Left ventricle myocardium inferior (tissue), 1 donor: ENCODE results near the gene PEX16. TPM values are rescaled to one million over a fixed set of nuclear protein-coding genes. Genes with fewer than 3 reads are reported as not detected.

Experiments used
- DNase-seq: peaks from one replicate; pipeline ENCODE4 v3.0.0-alpha.2; 2020
- H3K27ac ChIP-seq: fragments of 200-600 bp; replicated peaks from 2 replicates; pipeline ENCODE4 v1.8.0; 2021
- H3K27me3 ChIP-seq: fragments of 200-600 bp; 2 replicates; pipeline ENCODE4 v1.8.0; 2021; ENCODE audit warnings: low read depth
- H3K36me3 ChIP-seq: fragments of 200-600 bp; 2 replicates; pipeline ENCODE4 v1.8.0; 2021
- H3K4me1 ChIP-seq: fragments of 200-600 bp; 2 replicates; pipeline ENCODE4 v1.8.0; 2021
- H3K4me3 ChIP-seq: fragments of 200-600 bp; 2 replicates; pipeline ENCODE4 v1.8.0; 2021; ENCODE audit warnings: mild to moderate bottlenecking, moderate library complexity
- H3K9me3 ChIP-seq: fragments of 200-600 bp; replicated peaks from 2 replicates; pipeline ENCODE4 v1.8.0; 2021
- intact Hi-C: fragments of 100-400 bp; cut with micrococcal nuclease; formaldehyde crosslinking; loops from one replicate; pipeline ENCODE4 v1.11.0; 2022
- total RNA-seq: library from RNA; stranded (reverse); fragmentation: NEBNext Ultra II Directional; extraction: Animal tissue kit (Norgen Biotek cat#: 25700); gene quantifications from one replicate; pipeline ENCODE4 v1.2.1, GENCODE V29; 2021
- TF ChIP-seq, protein P1 (sequence below): fragments of 200-600 bp; IDR thresholded peaks from 2 replicates; pipeline ENCODE4 v1.8.0; 2021; ENCODE audit warnings: antibody characterized with exemption, mild to moderate bottlenecking, borderline replicate concordance
- donor health status: DM: no; HTN: yes; CAD: no; lungs with severe emphysema.

Gene PEX16
- total RNA-seq, 1 donor from 2014 or later, result 10.9 TPM

DNA sequence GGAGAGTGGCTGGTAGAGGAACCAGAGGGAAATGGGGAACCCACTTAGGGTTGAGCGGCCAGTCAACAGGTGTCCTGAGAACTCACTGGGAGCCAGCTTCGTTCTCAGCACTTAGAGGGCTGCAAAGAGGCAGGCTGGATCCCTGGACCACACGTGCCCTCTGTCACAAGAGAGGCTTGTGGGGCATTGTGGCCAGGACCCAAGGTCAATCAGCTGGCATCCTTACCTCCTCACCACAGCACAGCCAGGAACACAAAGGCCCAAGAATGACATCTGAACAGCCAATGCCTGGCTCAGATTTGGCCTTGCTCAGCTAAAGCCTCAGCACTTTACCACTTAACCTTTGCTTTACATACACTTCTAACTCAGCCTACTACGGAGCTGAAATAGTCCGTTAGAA lies 24.8 kb downstream of the PEX16 start:
- TF ChIP-seq, protein P1, sequence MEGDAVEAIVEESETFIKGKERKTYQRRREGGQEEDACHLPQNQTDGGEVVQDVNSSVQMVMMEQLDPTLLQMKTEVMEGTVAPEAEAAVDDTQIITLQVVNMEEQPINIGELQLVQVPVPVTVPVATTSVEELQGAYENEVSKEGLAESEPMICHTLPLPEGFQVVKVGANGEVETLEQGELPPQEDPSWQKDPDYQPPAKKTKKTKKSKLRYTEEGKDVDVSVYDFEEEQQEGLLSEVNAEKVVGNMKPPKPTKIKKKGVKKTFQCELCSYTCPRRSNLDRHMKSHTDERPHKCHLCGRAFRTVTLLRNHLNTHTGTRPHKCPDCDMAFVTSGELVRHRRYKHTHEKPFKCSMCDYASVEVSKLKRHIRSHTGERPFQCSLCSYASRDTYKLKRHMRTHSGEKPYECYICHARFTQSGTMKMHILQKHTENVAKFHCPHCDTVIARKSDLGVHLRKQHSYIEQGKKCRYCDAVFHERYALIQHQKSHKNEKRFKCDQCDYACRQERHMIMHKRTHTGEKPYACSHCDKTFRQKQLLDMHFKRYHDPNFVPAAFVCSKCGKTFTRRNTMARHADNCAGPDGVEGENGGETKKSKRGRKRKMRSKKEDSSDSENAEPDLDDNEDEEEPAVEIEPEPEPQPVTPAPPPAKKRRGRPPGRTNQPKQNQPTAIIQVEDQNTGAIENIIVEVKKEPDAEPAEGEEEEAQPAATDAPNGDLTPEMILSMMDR, result no peak
- no peak for DNase-seq
- H3K36me3 ChIP-seq, result no peaks in the 10 kb centered on the region
- peaks cover 7% of the 10 kb centered on the region for H3K4me1 ChIP-seq
- no peaks in the 10 kb centered on the region for H3K9me3 ChIP-seq
- no peak overlapping the region for H3K4me3 ChIP-seq
- intact Hi-C loops, result no loop called here
- no peak overlapping the region for H3K27ac ChIP-seq
- H3K27me3 ChIP-seq, result no peaks in the 10 kb centered on the region

- Histone ChIP-seq H3K36me3 (no peaks in the 10 kb centered on the region), H3K27ac (no peak overlapping the region), H3K27me3 (no peaks in the 10 kb centered on the region), H3K4me1 (peaks cover 8% of the 10 kb centered on the region), H3K4me3 (no peak overlapping the region), H3K9me3 (no peaks in the 10 kb centered on the region)
- intact Hi-C loops, result no loop called here
- DNase-seq, result no peak
- TF ChIP-seq, protein P1, result no peak
These were observed 26.7 kb downstream of the PEX16 start for GRCh38 chr11:45890886-45891550.

- no peak overlapping the region for H3K4me3 ChIP-seq
- H3K27ac ChIP-seq, result no peak overlapping the region
- DNase-seq, result no peak
- H3K27me3 ChIP-seq, result no peaks in the 10 kb centered on the region
- peaks cover 13% of the 10 kb centered on the region for H3K4me1 ChIP-seq
- intact Hi-C loops, result no loop called here
- TF ChIP-seq, protein P1, result no peak
- no peaks in the 10 kb centered on the region for H3K9me3 ChIP-seq
- H3K36me3 ChIP-seq, result no peaks in the 10 kb centered on the region
These were observed 27.7 kb downstream of the PEX16 start for GRCh38 chr11:45889966-45890365.

- Histone ChIP-seq H3K9me3 (no peaks in the 10 kb centered on the region), H3K4me1 (peaks cover 13% of the 10 kb centered on the region), H3K4me3 (no peak overlapping the region), H3K27ac (no peak overlapping the region), H3K27me3 (no peaks in the 10 kb centered on the region), H3K36me3 (no peaks in the 10 kb centered on the region)
- TF ChIP-seq, protein P1, result no peak
- no peak for DNase-seq
- intact Hi-C loops, result no loop called here
These were observed 28.1 kb downstream of the PEX16 start for GRCh38 chr11:45889555-45889954.

GRCh38 chr11:45887587-45887986 lies 30.1 kb downstream of the PEX16 start:
- intact Hi-C loops, result no loop called here
- no peak for DNase-seq
- TF ChIP-seq, protein P1, result no peak
- H3K36me3 ChIP-seq, result peaks cover 2% of the 10 kb centered on the region
- no peaks in the 10 kb centered on the region for H3K9me3 ChIP-seq
- H3K27ac ChIP-seq, result no peak overlapping the region
- peaks cover 10% of the 10 kb centered on the region for H3K4me1 ChIP-seq
- no peak overlapping the region for H3K4me3 ChIP-seq
- H3K27me3 ChIP-seq, result no peaks in the 10 kb centered on the region
